GM12891 (cell line): Measurements from ENCODE around the gene IL5RA.

ENCODE experiments used
- PAX5 ChIP-seq: IDR thresholded peaks from 2 replicates; pipeline ENCODE4 v1.6.1; 2011; ENCODE audit warnings: low read length, moderate library complexity, mild to moderate bottlenecking; ENCODE audit not compliant: insufficient read depth, severe bottlenecking
- POLR2A ChIP-seq: IDR thresholded peaks from 2 replicates; pipeline ENCODE4 v1.6.1; 2011; ENCODE audit warnings: low read depth, low read length, control low read depth
- POLR2AphosphoS5 ChIP-seq: IDR thresholded peaks from 2 replicates; pipeline ENCODE4 v1.6.1; 2011; ENCODE audit warnings: low read depth, low read length, control low read depth
- SPI1 ChIP-seq: IDR thresholded peaks from 2 replicates; pipeline ENCODE4 v1.6.1; 2011; ENCODE audit warnings: low read depth, low read length, control low read depth

DNA sequence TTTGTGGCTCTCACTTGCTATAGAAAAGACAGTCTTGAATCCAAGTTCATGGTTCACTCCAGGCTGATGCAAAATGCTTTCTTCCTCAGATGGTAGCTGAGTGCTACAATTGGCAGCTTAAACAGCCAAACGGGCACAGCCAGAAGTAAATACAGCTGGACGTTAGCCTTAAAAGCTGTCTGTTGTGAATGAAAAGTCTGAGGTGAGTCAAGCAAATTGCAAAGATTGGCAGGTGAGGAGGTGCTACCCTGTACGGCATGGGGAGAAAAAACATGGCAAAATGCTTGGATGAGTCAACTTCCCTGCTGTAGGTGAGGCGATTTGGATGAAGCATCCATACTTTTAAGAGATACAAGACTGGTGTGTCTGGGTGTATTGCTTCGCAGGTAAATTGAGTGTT lies 40.5 kb downstream of the IL5RA start:
- no peak for TF ChIP-seq POLR2A
- TF ChIP-seq SPI1: no peak
- no peak for TF ChIP-seq PAX5
- no peak for TF ChIP-seq POLR2AphosphoS5
